Esophagus muscularis mucosa (tissue), 4 donors: ENCODE data around the gene ITGBL1.
"Not testable (repeated sequence)": the region's sequence is repeated elsewhere in the genome, so short reads cannot be mapped to it uniquely, and the experiment has no call there.

Source experiments
- CTCF ChIP-seq, 3 experiments: fragments of 200-600 bp in 2 of 3; fragments of 450-650 bp in 1 of 3; sonication (generic) in 2 of 3; IDR thresholded peaks; one replicate each; pipeline ENCODE4 v1.5.1; 2017 to 2019; ENCODE audit warnings: antibody characterized with exemption in 3 of 3, mild to moderate bottlenecking in 2 of 3, moderate library complexity in 1 of 3
- EP300 ChIP-seq: sonication (generic); formaldehyde crosslinking; IDR thresholded peaks from one replicate; pipeline ENCODE4 v1.6.1; 2017; ENCODE audit warnings: antibody characterized with exemption
- POLR2A ChIP-seq: fragments of 450-650 bp; IDR thresholded peaks from one replicate; pipeline ENCODE4 v1.6.1; 2017; ENCODE audit warnings: antibody characterized with exemption, moderate library complexity, mild to moderate bottlenecking, low read depth
- POLR2AphosphoS5 ChIP-seq, 2 donors: sonication (generic); formaldehyde crosslinking; IDR thresholded peaks; one replicate each; pipeline ENCODE4 v1.6.1; 2017; ENCODE audit warnings: antibody characterized with exemption in 2 of 2

- TF ChIP-seq CTCF (IDR thresholded peaks at IDR 0.05); EP300; POLR2A; POLR2AphosphoS5 (IDR thresholded peaks at IDR 0.05): not testable (repeated sequence)
These were observed 92.1 kb downstream of the ITGBL1 start for GRCh38 chr13:101544544-101544943.
